NCI-H1105 treated with DMSO at 0.1 percent for 48 hours (cell line): ENCODE results near the gene MYO9B.
"Not testable (repeated sequence)": the region's sequence is repeated elsewhere in the genome, so short reads cannot be mapped to it uniquely, and the experiment has no call there.

Source experiments
- DNase-seq: peaks from one replicate; lab custom pipeline; 2025; lab: John Stamatoyannopoulos, UW

MYO9B gene

GRCh38 chr19:17114414-17114831 lies 38.8 kb downstream of the MYO9B start:
- no peak for DNase-seq

GRCh38 chr19:17116996-17117702 lies 41.6 kb downstream of the MYO9B start:
- DNase-seq: no peak

DNA sequence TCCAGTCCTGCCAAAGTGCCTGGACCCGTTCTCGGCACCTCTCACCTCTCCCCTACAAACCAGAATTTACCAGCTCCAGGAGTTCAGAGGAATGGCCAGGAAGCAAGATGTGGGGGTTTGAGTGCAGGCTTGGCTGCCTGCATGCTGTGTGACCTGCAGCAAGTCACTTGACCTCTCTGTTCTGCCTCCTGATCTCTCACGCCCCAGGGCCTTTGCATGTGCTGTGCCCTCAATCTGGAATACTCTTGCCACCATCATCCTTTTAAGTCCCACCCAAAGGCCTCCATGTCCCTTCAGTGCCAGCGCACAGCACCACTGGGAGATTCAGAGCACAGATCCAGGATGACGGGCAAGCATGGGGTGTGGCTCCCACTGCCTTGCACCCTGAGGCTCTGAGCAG lies 43.4 kb downstream of the MYO9B start:
- no peak for DNase-seq

DNA sequence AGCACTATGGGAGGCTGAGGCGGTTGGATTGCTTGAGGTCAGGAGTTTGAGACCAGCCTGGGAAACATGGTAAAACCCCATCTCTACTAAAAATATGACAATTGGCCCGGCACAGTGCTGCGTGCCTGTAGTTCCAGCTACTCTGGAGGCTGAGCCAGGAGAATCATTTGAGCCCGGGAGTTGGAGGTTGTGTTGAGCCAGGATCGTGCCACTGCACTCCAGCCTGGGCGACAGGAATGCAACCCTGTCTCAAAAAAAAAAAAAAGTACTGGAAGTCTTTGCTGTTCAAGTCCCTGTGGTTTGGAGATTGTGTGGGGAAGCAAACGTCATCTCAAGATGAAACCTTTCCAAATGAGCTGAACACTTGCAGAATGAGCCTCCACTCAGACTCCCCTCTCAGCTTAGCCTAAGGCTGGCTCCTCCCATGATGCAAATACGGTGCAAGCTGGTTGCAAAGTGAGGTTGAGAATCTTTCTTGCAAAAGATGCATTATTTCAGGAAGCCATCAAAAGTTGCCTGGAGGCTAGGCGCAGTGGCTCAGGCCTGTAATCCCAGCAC lies 46.2 kb downstream of the MYO9B start:
- no peak for DNase-seq

DNA sequence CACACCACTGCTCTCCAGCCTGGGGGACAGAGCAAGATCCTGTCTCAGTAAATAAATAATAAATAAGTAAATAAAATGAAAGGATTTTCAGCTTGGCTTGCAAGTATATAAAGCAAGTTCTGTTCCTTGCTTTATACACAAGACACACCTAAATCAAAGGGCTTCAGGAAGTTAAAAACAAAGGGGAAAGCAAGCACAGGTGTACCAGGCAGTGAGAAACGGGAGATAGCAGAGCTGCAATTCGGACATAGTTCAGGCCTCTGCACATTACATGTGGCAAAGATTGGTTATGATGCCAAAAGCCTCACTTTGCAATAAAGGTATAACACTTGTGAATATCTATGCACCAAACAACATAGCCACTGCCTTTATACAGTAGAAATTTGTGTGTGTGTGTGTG lies 47.5 kb downstream of the MYO9B start:
- DNase-seq: no peak

DNA sequence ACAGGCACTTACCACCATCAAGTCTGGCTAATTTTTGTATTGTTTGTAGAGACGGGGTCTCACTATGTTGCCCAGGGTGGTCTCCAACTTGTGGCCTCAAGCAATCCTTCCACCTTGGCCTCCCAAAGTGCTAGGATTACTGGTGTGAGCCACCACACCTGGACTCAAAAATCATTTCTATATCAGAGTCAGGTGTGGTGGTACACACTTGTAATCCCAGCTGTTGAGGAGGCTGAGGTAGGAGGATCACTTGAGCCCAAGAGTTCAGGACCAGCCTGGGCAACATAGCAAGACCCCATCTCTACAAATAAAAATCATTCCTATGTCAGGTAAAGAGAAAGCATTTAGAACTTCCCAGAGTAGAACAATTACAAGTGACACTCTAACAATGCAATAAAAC lies 48.4 kb downstream of the MYO9B start:
- no peak for DNase-seq

GRCh38 chr19:17125062-17125727 lies 49.6 kb downstream of the MYO9B start:
- DNase-seq: no peak

GRCh38 chr19:17125728-17126677 lies 50.4 kb downstream of the MYO9B start:
- DNase-seq: no peak

- no peak for DNase-seq
Observed at GRCh38 chr19:17127671-17128070, 52.1 kb downstream of the MYO9B start.

GRCh38 chr19:17128403-17128802 lies 52.8 kb downstream of the MYO9B start:
- no peak for DNase-seq

GRCh38 chr19:17128820-17129219 lies 53.2 kb downstream of the MYO9B start:
- no peak for DNase-seq

- DNase-seq: no peak
Observed at GRCh38 chr19:17129377-17129776, 53.8 kb downstream of the MYO9B start.

DNA sequence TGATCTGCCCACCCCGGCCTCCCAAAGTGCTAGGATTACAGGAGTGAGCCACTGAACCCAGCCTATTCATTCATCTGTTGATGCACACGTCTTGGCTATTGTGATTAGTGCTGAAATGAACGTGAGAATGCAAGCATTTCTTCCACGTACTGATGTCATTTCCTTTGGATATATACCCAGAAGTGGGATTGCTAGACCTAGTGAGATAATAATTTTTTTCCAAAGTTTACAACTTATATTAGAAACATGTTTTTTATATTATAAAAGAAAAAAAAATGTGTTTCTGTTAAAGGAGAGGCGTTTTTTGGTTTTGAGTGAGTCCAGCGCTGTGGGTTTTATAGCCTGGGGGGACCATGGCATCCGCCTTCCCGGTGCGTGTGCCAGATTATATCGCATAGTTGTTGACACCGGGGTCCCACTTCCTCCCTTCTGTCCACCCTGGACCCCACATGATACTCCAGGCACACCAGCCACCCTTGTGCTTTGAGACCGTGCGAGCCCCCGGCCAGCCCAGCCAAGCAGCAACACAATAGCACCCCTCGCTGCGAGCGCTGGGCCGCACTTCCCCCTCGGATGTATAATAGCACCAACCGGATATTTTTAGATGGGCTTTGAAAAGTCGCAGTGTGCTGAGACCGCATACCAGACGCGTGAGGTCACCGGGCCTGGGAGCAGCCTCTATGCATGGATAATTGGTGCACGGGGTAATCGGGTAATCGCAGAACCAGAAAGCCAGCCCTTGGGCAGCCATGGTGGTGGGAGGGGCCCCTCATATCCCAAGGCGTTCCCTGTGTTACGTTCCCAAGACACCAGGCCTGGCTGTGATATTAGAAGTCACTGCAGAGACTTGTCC lies 59.6 kb downstream of the MYO9B start:
- no peak for DNase-seq

DNA sequence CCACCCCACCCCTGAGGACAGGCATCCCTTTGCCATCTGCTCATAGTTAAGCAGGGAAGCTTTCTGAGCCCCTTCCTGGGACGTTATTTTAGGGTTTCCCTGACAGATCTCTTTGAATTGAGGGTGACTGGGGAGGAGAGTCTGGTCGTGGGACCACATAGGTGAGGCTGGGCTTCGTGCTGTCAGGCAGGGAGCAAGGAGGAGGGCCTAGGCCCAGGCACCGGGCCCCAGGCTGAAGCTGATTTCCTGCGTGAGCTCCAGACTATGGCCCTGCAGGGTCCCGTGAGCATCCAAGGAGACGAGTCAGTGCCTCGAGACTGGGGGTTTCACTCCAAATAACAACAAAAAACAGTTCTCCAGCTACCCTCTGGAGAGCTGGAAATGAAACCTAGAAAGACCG lies 60.4 kb downstream of the MYO9B start:
- no peak for DNase-seq

GRCh38 chr19:17136617-17137016 lies 61.0 kb downstream of the MYO9B start:
- no peak for DNase-seq

GRCh38 chr19:17137417-17137816 lies 61.8 kb downstream of the MYO9B start:
- DNase-seq: no peak

DNA sequence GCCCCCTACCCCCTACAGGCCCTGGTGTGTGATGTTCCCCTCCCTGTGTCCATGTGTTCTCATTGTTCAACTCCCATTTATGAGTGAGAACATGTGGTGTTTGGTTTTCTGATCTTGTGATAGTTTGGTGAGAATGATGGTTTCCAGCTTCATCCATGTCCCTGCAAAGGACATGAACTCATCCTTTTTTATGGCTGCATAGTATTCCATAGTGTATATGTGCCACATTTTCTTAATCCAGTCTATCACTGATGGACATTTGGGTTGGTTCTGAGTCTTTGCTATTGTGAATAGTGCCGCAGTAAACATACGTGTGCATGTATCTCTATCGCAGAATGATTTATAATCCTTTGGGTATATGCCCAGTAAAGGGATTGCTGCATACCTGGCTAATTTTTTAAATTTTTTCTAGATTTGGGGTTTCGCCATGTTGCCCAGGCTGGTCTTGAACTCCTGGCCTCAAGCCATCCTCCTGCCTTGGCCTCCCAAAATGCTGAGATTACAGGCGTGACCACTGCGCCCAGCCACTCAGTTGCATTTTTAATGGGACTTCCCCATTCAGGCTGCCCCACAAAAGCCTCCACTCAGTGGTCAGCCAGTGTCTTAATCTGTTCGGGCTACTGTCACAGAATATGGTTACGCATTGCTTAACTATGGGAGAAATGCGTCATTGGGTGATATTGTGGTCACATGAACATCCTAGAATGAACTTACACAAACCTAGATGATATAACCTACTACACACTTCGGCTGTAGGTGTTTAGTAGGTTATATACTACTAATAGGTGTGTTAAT lies 62.7 kb downstream of the MYO9B start:
- DNase-seq: not testable (repeated sequence)

GRCh38 chr19:17138937-17139598 lies 63.5 kb downstream of the MYO9B start:
- no peak for DNase-seq

DNA sequence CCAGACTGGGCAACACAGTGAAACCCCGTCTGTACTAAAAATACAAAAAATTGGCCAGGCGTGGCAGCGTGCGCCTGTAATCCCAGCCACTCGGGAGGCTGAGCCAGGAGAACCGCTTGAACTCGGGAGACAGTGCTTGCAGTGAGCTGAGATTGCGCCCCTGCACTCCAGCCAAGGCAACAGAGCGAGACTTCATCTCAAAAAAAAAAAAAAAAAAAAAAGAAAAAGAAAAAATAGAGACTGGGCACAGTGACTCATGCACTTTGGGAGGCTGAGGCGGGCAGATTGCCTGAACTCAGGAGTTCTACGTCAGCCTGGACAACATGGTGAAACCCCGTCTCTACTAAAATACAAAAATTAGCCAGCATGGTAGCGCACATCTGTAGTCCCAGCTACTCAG lies 69.2 kb downstream of the MYO9B start:
- not testable (repeated sequence) for DNase-seq
